Testis (tissue), 3 donors: Measurements from ENCODE around the gene AJM1. TPM values are rescaled to one million over a fixed set of nuclear protein-coding genes. Genes with fewer than 3 reads are reported as not detected.
"Not testable (repeated sequence)": the region's sequence is repeated elsewhere in the genome, so short reads cannot be mapped to it uniquely, and the experiment has no call there.

Source experiments
- DNase-seq: peaks from one replicate; pipeline ENCODE4 v3.0.0-alpha.2; 2019
- H3K27ac ChIP-seq, 2 donors: fragments of 200-600 bp; sonication (generic); one replicate each; pipeline ENCODE4 v1.5.1; 2019
- H3K27me3 ChIP-seq: fragments of 200-600 bp; sonication (generic); one replicate; pipeline ENCODE4 v1.5.1; 2019
- H3K36me3 ChIP-seq: fragments of 200-600 bp; sonication (generic); one replicate; pipeline ENCODE4 v1.5.1; 2017; ENCODE audit warnings: low read depth; ENCODE audit errors: missing control alignments
- H3K4me1 ChIP-seq: fragments of 200-600 bp; sonication (generic); one replicate; pipeline ENCODE4 v1.5.1; 2019
- H3K4me3 ChIP-seq, 2 donors: fragments of 200-600 bp; sonication (generic); one replicate each; pipeline ENCODE4 v1.5.1; 2017 to 2019
- H3K9me3 ChIP-seq: fragments of 200-600 bp; sonication (generic); one replicate; pipeline ENCODE4 v1.5.1; 2017
- POLR2A ChIP-seq: fragments of 450-650 bp; IDR thresholded peaks from one replicate; pipeline ENCODE4 v1.6.1; 2017; ENCODE audit warnings: antibody characterized with exemption, mild to moderate bottlenecking, moderate library complexity
- WGBS, 2 donors: methylation state at CpG; one replicate each; pipeline ENCODE4 v1.1.5; 2018; 5-methylcytosine and 5-hydroxymethylcytosine counted together
- intact Hi-C: fragments of 100-400 bp; cut with DNase I; formaldehyde crosslinking; loops from one replicate; pipeline ENCODE4 v1.15.1; 2023; ENCODE audit warnings: low total_unique reads
- polyA plus RNA-seq: library from polyadenylated mRNA; stranded (reverse); fragments of 350-450 nt; fragmentation: Illumina TruSeq; extraction: RNeasy Lipid Tissue Mini Kit (QIAGEN cat#74804); gene quantifications from one replicate; pipeline ENCODE4 v1.2.3, GENCODE V29; 2014; ENCODE audit warnings: low read depth, low replicate concordance; ENCODE audit not compliant: insufficient read depth
- total RNA-seq, 2 donors: library from RNA; depleted of rRNA; stranded (reverse); fragments of >200 nt; gene quantifications; one replicate each; pipeline ENCODE4 v1.2.3, GENCODE V29; 2016
- TF ChIP-seq, protein P1 (sequence below), 3 experiments: fragments of 450-650 bp in 2 of 3; fragments of 200-600 bp in 1 of 3; sonication (generic) in 1 of 3; IDR thresholded peaks; one replicate each; pipeline ENCODE4 v1.5.1; 2016 to 2019; ENCODE audit warnings: antibody characterized with exemption in 3 of 3, mild to moderate bottlenecking in 2 of 3, moderate library complexity in 1 of 3

Gene AJM1
- total and polyA plus RNA-seq, 3 donors from 2014 or later: 4.0 to 24.6 (median 13.1) TPM

DNA sequence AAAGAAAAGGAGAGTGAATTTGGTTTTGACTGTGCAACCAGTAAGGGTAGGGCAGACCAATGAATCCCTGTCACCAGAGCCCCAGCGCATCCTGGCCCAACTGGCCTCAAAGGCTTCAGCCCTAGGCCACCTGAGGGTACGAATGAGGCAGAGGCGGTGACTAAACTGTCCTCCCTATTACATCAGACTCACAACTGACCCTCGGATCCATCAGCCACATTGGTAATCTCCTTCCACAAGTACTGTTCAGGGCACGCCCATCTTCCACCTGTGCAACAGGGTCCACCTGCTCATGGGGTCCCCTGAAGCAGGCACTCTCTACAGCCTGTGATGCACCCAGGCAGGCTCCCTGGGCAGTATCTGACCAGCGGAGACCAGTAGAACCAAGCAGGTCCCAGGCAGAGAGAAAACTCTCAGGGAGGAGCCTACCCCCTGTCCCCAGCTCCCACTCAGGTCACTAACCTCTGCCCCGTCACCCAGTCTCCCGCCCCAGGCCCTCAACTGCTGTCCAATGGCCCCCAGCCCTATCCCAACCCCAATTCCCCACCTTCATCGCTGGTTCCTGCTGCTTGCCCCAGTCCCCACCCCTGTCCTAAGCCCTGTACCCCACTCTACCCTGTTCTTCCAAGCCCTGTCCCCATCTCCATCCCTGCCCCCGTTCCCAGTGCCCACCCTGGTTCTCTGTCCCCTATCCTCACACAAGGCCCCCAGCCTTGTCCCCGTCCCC lies 22.9 kb downstream of the AJM1 start:
- no peak for DNase-seq
- no peaks in the 10 kb centered on the region for H3K9me3 ChIP-seq
- no peaks in the 10 kb centered on the region for H3K27me3 ChIP-seq
- peak overlapping the region; percentile 97 to 99 for H3K4me3 ChIP-seq
- peaks cover 13% of the 10 kb centered on the region for H3K4me1 ChIP-seq
- H3K27ac ChIP-seq: peak overlapping the region; percentile 83 to 88
- intact Hi-C loops: no loop called here
- H3K36me3 ChIP-seq: no peaks in the 10 kb centered on the region
- no peak for TF ChIP-seq POLR2A
- TF ChIP-seq, protein P1, sequence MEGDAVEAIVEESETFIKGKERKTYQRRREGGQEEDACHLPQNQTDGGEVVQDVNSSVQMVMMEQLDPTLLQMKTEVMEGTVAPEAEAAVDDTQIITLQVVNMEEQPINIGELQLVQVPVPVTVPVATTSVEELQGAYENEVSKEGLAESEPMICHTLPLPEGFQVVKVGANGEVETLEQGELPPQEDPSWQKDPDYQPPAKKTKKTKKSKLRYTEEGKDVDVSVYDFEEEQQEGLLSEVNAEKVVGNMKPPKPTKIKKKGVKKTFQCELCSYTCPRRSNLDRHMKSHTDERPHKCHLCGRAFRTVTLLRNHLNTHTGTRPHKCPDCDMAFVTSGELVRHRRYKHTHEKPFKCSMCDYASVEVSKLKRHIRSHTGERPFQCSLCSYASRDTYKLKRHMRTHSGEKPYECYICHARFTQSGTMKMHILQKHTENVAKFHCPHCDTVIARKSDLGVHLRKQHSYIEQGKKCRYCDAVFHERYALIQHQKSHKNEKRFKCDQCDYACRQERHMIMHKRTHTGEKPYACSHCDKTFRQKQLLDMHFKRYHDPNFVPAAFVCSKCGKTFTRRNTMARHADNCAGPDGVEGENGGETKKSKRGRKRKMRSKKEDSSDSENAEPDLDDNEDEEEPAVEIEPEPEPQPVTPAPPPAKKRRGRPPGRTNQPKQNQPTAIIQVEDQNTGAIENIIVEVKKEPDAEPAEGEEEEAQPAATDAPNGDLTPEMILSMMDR (IDR thresholded peaks at IDR 0.05): no peak
- 48 to 64% methylated on average over 11 of the region's 11 CpGs for WGBS, 2 donors

DNA sequence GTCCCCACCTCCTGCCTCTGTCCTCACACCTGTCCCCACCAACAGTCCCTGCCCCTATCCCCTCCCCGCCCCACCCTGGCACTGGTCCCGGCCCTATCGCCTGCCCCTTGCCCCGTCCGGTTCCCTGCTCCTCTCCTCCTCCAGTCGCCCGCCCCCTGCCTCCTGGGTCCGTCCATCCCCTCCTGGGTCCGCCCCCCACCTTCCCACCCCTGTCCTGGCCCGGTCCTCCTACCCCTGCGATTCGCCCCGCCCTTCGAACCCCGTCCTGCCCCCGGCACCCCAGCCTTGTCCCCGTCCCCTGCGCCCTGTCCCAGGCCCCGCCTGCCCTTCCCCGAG lies 23.5 kb downstream of the AJM1 start:
- H3K36me3 ChIP-seq: no peaks in the 10 kb centered on the region
- peak overlapping the region; percentile 83 to 88 for H3K27ac ChIP-seq
- WGBS, 2 donors: 1 to 4% methylated on average over 7 to 19 of the region's 20 CpGs
- no peaks in the 10 kb centered on the region for H3K27me3 ChIP-seq
- intact Hi-C loops: no loop called here
- TF ChIP-seq POLR2A: no peak
- TF ChIP-seq, protein P1 (IDR thresholded peaks at IDR 0.05): no peak
- no peaks in the 10 kb centered on the region for H3K9me3 ChIP-seq
- peak overlapping the region; percentile 97 to 99 for H3K4me3 ChIP-seq
- no peak for DNase-seq
- peaks cover 13% of the 10 kb centered on the region for H3K4me1 ChIP-seq

DNA sequence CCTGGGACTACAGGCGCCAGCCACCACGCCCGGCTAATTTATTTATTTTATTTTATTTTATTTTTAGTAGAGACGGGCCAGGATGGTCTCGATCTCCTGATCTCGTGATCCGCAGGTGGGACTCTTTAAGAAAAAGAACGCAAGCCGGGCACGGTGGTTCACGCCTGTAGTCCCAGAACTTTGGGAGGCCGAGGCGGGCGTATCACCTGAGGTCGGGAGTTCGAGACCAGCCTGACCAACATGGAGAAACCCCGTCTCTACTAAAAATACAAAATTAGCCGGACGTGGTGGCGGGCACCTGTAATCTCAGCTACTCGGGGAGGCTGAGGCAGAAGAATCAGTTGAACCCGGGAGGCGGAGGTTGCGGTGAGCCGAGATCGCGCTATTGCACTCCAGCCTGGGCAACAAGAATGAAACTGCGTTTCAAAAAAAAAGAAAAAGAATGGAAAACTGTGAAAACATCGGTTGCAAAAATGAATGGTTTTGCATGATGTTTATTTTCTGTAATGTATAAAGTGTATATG lies 24.7 kb downstream of the AJM1 start:
- WGBS, 2 donors: 63 to 68% methylated on average over 29 of the region's 29 CpGs
- Histone ChIP-seq H3K4me3 (peak overlapping the region; percentile 59 to 99), H3K27ac (peak overlapping the region in 1 of 2 donors; percentile 88), H3K4me1 (peaks cover 13% of the 10 kb centered on the region)
- H3K9me3 ChIP-seq, H3K27me3 ChIP-seq, DNase-seq, H3K36me3 ChIP-seq, intact Hi-C loops: not testable (repeated sequence)

DNA sequence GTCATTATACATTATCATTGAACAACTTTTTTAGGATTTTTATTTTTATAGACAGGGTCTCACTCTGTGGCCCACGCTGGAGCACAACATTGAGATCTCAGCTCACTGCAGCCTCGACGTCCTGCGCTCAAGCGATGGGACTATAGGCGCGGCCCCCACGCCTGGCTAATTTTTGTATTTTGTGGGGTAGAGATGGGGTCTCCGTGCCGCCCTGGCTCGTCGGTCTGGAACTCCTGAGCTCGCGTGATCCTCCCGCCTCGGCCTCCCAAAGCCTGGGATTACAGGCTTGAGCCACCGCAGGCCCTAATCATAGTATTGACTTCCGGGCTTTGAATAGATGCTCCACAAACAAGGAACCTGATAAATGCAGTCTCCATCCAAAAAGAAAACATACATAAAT lies 25.2 kb downstream of the AJM1 start:
- H3K27ac ChIP-seq: no peak overlapping the region
- no peaks in the 10 kb centered on the region for H3K27me3 ChIP-seq
- H3K4me1 ChIP-seq: peaks cover 13% of the 10 kb centered on the region
- H3K9me3 ChIP-seq: no peaks in the 10 kb centered on the region
- no peaks in the 10 kb centered on the region for H3K36me3 ChIP-seq
- TF ChIP-seq, protein P1 (IDR thresholded peaks at IDR 0.05): no peak
- TF ChIP-seq POLR2A: no peak
- DNase-seq: no peak
- intact Hi-C loops: no loop called here
- 87 to 91% methylated on average over 18 of the region's 18 CpGs for WGBS, 2 donors
- H3K4me3 ChIP-seq: no peak overlapping the region

DNA sequence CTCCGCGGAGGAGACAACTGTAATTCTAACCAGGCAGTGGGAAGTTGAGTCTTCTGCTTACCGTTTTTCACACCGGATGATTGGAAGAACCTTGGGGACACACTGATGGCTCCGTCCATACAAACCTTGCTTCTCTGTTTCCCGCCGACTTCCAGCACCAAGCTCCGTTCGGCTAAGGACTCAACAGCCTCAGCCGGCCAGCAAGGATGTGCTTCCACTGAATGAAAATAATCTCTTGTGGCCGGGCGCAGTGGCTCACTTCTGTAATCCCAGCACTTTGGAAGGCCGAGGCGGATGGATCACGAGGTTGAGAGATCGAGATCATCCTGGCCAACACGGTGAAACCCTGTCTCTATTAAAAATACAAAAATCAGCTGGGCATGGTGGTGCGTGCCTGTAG lies 25.6 kb downstream of the AJM1 start:
- H3K4me1 ChIP-seq: peaks cover 13% of the 10 kb centered on the region
- no peaks in the 10 kb centered on the region for H3K36me3 ChIP-seq
- H3K9me3 ChIP-seq: no peaks in the 10 kb centered on the region
- H3K27me3 ChIP-seq: no peaks in the 10 kb centered on the region
- no peak for DNase-seq
- TF ChIP-seq, protein P1 (IDR thresholded peaks at IDR 0.05): no peak
- TF ChIP-seq POLR2A: no peak
- intact Hi-C loops: no loop called here
- 75 to 82% methylated on average over 18 of the region's 18 CpGs for WGBS, 2 donors
- no peak overlapping the region for H3K27ac ChIP-seq
- H3K4me3 ChIP-seq: no peak overlapping the region
